Activated CD4-positive, CD25-positive, alpha-beta regulatory T cell treated with anti-CD3 and anti-CD28 coated beads, Interleukin-2, amount 50 U/mL, for 24 hours (primary cell): ENCODE data around the gene DUSP7.

Experiments used
- ATAC-seq, 2 donors: fragments of 150-1000 bp; cut with Tn5 transposase; one replicate each; pipeline ENCODE4 v1.10.0; 2021; ENCODE audit warnings: mild to moderate bottlenecking in 1 of 2, moderate library complexity in 1 of 2

The DUSP7 gene

DNA sequence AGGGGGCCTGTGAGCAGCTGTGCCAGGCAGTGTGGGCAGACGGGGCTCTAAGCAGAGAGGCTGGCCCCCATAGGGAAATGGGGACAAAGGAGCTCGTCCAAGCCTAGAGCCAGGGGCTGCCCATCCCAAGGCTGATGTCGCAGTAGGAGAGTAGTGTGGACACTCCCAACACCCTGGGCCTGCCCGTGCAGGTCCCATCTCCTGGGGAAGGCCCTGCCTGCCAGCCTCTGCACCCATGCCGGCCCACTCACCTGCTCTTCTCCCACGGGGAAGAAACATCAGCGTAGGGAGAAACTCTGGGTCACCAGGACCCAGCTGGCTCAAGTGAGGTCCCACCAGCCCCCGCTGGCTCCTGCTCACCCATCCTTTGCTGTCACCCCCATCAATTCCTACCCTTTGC lies 10.7 kb upstream of the DUSP7 start:
- ATAC-seq: no peak

DNA sequence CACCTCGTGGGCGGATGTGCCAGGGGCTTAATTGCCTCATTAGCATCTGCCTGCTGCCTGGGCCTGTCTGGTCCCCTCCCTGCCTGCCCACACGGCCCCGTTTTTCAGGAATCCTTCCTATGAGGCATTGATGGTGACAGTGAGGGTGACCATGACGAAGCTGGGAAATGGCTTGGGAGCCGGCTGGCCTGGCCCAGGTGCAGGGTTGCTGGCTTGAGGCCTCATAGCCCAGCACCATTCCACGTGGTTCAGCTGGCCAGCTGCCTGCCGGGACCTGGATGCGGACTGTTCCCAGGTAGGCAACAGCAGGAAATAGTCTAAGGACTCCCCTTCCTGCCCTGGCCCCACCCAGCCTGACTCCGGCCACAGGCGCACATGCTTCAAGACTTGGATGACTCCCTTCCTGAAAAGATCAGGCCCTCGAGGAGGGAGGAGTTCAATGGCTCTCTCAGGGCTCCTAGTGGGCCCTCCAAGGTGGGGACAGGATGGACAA lies 8.9 kb upstream of the DUSP7 start:
- ATAC-seq: no peak

DNA sequence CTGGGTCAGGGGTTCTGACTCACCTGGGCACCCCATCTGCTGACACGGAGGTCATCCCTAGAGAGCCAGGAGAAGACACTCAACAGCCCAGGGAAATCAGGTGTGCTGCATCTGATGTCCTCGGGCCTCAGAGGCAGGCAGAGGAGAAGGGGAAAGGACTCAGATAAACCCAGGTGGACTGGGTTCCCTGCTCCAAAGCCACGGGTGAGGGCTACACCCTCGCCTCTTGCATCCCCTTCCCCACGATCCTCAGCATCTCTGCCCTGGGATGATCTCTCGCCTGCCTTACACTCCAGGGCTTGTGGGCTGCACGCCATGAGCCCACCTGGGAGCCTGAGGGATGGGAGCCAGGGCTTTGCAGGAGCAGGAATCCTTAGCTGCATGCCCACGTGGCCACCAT lies 8.2 kb upstream of the DUSP7 start:
- no peak for ATAC-seq

DNA sequence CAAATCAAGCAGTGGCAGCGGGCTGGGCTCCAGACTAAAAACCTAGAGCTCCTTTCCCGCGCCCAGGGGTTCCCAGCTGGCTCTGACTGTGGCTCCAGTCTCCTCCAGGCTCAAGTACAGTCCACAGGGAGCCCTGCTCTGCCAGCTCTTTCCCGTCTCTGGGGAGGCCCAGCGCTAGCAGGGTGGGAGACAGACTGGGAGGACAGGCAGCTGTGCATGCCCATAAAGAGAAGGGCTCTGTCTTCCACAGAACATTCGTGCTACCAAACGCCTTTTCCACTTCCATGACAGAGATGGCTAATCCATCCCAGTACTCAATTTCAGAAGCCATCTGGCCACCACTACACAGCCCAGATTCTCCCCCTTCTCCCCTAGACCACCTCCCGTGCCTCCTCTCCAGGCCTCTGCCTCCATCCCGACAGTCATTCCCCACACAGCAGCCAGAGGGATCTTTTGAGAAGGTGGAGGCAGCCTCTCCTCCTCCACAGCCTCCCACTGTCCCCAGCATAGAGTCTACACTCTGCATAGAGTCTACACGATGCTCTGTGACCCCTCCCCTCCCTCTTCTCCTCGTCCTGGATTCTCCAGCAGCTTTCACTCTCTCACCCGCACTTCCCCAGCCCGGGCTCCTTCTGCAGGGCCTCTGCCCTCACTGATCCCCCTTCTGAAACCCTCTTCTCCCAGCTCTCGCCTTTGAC lies 6.8 kb upstream of the DUSP7 start:
- no peak for ATAC-seq

DNA sequence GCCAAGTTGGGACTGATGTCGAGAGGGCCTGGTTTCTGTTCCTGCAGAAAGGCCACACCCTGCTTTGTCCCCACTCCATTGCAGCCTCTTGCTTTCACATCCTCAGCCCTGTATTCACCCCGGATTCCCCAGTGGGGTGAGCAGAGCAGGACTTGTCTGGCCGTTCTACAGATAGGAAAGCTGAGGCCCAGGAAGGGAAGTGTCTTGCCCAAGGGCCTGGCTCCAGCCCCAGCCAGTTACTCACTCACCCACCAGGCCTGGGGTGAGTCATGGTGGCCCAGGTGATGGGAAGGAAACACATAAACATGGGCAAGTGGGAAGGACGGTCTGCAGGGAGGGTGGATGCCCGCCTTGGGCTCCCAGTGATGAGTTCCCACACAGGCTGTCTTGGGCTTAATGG lies 6.1 kb upstream of the DUSP7 start:
- ATAC-seq: no peak

DNA sequence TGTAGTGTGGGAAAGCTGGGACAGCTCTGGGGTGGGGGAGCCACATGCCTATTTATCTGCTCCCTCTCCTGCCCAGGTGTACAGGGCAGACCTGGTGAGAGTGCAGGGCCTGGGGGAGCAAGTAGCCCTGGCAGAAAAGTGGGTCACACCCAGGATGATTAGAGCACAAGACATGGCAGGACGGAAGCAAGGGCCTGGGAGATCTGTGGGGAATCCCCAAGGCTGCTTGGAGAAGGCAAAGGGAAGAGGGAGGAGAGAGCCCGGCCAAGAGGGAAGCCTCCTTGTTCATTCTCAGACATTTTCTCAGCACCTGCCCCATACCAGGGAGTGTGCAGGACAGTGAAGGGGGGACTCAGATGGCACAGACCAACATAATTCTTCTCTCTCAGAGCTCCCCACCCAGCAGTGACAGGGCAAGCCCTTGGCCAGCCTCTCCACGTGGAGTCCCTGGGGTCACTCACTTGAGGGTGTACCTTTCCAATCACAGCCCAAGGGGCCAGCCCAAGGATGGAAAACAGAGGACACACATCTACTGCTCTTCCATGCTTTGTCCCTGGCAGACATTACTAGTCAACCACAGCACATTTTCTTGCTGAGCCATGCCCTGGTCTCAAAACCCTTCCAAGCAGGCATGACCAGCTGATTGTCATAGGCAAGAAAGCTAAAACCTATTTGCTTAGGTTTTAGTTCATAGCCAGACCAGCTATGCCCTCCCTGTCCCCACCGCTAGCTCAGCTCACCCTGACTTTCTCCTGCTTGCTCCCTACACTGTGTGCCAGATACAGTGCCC lies 4.9 kb upstream of the DUSP7 start:
- no peak for ATAC-seq

DNA sequence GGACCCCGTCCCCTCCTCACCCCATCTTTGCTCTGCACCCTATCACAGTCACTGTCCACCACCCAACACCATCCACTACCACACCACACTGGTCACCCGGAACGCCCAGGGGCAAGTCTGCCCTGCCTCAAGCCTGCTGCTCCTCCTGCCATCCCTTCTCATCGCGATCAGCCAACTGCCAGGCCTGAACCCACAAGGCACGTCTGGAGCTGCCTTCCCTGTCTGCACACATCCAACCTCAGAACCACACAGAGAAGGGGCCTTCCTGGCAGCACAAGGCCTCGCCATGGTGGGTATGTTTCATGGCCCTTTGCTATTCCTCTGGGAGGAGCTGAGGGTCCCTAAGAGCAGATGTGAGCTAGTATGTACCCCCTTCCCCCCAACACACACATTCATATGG lies 3.4 kb upstream of the DUSP7 start:
- ATAC-seq: no peak

DNA sequence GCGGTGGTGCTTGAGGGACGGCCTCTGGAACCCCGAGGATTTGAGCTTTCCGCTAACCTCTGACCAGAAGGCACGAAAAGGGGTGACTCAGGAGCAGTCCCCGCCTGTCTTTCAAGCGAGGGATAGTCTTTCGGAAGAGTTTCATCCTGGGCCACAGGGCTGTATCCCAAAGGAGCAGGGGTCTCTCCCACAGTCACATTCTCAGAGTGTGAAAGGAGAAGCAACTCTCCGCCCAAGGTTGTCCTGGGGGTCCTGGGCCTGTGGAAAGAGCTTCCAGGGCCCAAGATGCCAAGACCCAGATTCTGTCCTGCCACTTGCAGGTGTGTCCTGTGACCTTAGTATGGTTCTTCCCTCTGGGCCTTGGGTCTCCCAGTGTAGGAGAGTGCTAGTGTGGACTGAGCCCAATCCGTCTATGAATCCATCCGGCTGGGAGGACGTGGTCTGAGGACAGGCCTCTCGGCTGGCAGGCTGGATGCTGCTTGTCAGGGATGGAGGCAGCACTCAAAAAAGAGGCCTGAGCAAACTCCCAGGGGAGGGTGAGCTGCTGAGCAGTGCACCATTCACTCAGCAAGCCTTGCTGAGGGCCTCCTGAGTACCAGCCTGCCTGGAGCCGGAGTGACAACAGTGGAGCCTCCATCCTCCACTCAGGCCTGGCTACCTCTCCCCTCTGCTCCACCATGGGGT lies 1.6 kb upstream of the DUSP7 start:
- ATAC-seq: no peak

DNA sequence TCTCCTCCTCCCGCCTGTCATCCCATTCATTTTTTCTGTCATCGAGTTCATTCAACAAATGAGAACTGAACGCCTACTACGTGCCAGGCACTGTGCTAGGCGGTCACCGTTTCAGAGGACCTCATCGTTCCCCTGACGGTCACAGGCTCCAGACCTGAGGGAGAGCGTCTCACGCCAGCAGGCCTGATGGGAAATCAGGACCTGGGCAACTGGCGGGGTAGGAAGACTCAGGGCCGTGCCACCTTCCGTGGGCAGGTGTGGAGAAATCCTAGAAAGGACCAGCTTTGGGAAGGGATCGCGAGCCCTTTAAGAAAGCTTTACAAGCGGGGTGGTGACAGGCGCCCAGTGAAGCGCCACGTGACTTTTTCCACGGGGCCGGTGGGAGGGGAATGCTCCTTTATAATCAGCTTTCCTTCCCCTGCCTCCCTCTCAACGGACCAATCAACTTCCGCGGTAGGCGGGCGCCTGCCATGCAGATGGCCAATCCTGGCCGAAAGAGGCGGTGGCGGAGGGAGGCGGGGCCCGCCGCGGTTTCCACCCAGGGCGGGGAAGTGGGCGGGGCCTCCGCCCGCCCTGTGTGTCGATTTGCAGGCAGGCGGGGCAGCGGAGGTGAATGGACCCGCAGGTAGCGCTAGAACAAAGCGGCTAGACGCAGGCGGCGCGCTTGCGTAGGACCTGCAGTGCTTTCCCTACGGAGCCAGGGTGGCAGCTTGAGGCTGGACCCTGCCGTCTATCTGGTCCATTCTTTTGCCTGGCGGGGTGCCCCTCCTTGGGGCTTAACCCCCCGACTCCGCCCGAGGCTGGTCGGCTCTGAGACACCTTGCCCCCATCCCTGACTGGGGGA lies 819 bp upstream of the DUSP7 start:
- peak; percentile 85 for ATAC-seq

DNA sequence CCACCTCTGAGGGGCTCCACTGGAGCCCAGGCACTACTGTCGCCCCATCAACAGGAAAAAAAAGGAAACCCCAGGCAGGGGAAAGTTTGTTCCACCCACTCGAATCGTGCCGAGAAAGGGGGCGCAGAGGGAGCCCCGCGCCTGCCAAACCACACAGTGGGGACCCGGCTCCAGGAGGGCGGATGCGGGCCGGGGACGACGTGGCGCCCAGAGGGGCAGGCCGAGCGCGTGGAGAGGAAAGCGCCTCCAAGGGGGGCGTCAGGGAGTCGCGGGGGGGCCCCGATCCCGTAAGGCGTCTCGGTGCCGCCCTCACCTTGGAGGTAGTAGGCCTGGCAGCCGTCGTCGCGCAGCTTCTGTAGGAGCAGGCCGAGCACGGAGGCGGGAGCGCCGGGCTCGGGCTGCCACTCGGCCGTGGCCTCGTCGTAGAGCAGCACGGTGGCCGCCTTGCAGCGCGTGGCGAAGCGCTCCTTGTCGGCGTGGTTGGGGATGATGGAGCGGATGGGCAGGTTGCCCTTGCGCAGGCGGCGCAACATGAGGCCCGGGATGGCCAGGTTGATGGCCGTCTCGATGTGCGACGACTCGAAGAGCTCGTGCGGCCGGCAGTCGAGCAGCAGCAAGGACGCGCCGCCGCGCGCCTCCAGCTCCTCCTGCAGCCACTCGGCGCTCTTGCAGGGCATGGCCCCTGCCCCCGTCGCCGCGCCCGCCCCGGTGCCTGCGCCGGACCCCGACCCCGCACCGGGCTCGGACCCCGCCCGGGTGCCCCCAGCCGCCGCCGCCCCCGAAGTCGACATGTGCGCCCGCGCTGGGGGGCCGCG lies 627 bp downstream of the DUSP7 start:
- ATAC-seq: peak; percentile 5 to 9

DNA sequence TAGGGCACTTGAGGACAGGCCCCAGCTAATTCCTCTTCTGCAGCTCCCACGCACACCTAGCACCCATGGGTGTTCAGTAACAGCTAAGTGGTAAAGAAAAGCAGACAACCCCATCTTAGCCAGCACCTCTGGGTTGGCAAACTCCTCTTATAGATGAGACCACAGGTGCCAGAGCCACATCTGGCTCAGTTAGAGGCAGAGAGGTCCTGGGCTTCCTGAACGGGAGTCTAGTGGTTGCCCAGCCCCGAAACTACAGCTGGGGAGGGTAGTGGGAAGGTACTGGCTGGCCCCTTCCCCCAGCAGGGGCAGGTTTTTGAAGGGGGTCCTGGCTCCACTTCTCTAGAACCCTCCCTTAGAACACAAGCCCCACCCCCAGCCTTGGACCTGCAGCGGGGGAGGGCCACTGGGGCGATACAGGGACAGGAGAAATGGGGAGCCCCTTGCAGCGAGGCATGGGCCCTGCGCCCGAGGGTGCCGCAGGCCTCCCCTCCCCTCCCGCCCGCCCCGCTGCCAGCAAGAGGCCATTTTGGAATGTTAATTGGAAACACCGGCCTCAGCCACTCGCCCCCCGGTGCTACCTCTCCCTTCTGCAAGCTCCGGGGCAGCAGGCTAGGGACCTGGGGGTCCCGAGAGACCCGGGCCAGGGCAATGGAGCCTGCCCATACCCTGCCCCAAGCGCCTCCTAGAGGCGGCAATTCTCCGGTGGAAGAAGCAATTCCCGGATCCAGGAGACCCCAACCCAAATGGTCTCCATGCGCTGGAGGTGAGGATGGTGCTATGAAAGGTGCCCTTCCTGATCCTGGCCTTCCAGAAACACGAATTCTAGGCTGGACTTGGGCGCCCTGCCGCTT lies 1.5 kb downstream of the DUSP7 start:
- ATAC-seq: no peak

DNA sequence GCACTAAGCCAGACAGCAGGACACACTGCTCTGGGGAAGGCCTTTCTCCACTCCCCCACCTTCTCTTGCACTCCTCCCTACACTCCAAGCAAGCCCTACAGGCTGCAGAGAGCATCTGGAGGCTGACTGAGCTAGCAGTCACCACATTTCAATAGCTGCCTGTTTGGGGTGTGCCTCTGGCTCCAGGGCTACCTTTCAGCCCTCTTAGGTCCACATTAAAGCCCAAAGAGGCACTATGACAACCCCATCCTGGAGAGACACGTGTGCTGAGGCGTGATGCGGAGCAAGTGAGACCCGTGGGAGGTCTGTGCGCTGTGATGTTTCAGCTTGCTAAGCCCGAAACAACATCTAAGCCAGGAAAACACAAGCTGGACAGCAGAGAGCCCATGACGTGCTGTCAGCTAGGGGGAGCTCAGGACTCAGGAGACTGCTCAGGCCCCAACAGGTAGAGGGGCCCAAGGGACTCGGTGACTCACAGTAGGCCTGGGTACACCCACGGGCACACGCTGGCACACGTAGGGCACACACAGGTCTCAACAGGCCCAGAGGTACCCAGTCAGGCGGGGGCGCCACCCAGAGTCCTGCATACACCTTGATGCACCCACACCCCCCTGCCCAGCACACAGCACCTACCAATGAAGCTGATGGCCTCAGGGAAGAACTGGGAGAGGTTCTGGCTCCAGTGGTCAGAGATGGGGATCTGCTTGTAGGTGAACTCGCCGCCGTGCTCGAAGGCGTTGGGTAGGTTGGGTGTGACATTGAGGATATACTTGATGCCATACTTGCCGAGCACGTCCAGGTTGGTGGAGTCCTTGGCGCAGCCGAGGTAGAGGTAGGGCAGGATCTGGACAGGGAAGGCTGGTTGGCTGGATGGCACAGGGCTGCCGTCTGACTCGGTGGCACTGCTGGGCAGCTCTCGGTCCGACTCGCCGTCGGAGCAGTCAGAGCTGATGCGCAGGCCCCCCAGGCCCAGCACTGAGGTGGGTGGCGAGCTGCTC lies 2.8 kb downstream of the DUSP7 start:
- no peak for ATAC-seq

DNA sequence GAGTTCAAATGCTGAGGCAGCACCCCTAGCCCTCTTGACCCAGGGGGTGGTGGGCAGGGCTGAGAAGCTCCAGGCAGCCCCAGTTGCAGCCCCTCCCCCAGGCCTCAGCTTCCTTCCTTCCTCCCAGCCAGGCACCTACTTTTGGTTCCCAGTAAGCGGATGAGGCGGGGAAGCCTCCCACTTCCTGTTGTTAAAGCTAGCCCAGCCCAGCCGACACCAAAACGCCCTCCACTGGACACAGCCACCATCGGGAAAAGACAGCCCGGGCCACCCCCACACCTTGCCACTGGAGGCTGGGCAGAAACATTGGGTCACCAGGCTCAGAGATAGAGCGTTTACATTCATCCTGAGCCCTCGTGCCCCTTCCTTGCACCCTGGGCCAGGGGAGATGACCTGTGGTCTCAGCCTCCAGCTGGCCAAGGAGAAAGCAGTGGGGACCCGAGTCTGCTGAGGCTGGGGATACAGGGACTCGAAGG lies 3.5 kb downstream of the DUSP7 start:
- no peak for ATAC-seq

DNA sequence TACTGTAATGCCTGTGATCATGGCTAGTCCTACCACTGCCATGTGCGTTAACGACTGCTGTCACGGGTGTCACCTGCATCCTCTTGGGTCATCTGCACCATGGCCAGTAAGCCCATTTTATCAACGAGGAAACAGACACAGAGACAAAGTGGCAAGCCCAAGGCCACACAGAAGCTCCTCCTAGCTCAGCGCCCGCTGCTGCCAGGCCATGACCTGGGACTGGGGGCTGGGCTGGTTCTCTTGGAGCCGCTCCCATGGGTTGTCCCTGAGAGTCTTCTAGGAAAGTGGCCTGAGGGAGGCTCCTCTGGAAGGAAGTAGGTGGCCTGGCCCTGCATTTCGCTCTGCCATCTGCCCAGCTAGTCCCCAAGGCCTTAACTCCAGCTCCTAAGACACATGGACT lies 4.9 kb downstream of the DUSP7 start:
- no peak for ATAC-seq

DNA sequence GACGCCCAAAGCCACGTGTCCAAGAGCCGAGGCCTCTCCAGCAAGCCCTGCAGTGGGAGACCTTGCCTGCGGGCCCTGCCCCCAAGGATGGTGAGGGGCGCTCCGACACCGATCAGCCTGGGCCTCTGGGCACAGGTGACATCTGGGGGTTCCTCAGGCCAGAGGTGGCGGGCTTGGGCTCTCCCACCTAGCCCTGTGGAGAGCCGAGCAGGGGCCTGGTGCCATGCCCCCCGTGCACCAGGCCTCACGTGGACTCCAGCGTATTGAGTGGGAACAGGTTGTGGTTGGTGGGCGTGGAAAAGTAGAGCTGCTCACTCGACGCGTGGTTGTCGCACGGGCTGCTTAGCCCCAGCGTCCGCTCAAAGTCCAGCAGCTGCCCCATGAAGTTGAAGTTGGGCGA lies 5.8 kb downstream of the DUSP7 start:
- no peak for ATAC-seq

DNA sequence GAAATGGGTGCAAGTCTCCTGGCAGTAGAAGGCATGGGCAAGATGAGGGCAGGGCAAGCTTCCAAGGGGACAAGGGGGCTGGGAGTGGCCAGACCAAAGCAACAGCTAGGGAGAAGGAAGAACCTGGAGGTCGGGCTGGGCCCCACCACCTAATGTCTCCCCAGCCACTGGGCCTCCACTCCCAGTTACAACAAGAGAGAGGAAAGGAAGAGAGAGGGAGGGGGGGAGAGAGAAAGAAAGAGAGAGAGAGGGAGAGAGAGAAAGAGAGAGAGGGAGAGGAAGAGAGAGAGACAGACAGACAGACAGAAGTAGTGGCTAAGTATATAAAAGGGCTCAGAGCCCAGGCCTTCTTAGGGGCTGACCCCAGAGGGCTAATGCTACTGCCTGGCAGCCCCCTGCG lies 6.9 kb downstream of the DUSP7 start:
- no peak for ATAC-seq

DNA sequence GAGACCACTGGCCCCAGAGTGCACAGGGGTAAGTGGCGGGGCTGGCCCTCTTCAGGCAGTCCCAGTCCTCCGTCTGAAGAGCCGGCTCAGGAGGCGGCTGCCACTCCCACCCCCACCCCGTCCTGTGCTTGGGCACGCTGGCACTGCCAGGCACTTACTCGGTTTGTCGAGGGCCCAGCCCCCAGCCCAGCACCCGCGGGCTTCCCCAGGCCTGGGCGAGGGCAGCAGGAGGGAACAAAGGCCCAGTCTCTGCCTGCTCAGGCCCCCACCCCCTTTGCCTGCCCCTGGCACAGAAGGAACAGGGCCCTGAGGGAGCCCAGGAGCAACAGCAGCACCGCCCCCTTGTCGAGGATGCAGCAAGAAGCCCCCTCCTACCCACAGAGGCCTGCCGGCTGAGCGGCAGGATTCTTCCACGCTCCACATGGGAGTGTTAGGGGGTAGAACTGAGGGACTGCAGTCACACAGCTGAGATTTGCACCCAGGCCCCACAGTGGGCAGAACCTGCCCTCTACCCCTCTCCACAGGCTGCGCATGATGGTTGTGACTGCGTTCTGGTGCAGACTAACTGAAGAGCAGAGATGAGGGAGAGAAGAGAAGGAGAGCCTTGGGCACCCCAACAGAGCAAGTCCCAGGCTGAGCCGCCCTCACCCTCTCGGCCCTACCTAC lies 8.9 kb downstream of the DUSP7 start:
- ATAC-seq: no peak

DNA sequence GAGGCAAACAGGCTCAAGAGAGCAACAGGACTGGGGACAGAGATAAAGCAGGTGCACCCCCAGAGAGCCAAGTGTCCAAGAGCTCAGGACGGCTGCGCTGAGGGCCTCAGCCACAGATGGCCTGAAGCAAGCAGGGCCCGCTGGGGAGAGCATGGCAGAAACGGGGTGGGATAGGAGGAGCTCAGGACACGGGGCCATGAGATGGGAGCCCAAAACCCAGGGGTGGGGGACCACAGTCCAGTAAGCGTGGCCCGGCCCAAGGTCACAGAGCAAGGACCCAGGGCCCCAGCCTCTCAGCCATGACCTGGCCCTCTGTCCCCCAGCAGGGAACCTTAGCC lies 9.5 kb downstream of the DUSP7 start:
- ATAC-seq: no peak
